Transverse colon (tissue), 4 donors: ENCODE data around the gene GPR12. TPM values are rescaled to one million over a fixed set of nuclear protein-coding genes. Genes with fewer than 3 reads are reported as not detected.

Experiments
- DNase-seq: peaks from one replicate; pipeline ENCODE4 v3.0.0-alpha.2; 2019
- H3K27ac ChIP-seq, 4 donors: fragments of 200-600 bp; sonication (generic); 2 replicates each; pipeline ENCODE4 v1.5.1; 2016 to 2018; ENCODE audit warnings: inconsistent platforms in 4 of 4
- H3K27me3 ChIP-seq: fragments of 200-600 bp; sonication (generic); 2 replicates; pipeline ENCODE4 v1.5.1; 2017; ENCODE audit warnings: inconsistent platforms
- H3K36me3 ChIP-seq, 4 donors: fragments of 200-600 bp; sonication (generic); 2 replicates each; pipeline ENCODE4 v1.5.1; 2017 to 2019; ENCODE audit warnings: inconsistent platforms in 4 of 4
- H3K4me1 ChIP-seq, 4 donors: fragments of 200-600 bp; sonication (generic); 2 replicates each; pipeline ENCODE4 v1.5.1; 2017 to 2020; ENCODE audit warnings: inconsistent platforms in 4 of 4
- H3K4me3 ChIP-seq, 4 donors: fragments of 200-600 bp; sonication (generic); 1 replicate in 1 of 4; 2 replicates in 3 of 4; pipeline versions ENCODE4 v1.5.1 to v1.6.1; 2017 to 2019; ENCODE audit warnings: inconsistent platforms in 4 of 4
- H3K9me3 ChIP-seq, 2 donors: fragments of 200-600 bp; sonication (generic); 2 replicates each; pipeline ENCODE4 v1.5.1; 2017 to 2019; ENCODE audit warnings: inconsistent platforms in 2 of 2
- EP300 ChIP-seq: sonication (generic); formaldehyde crosslinking; IDR thresholded peaks from one replicate; pipeline ENCODE4 v1.6.1; 2017; ENCODE audit warnings: antibody characterized with exemption, low read depth
- POLR2A ChIP-seq: fragments of 450-650 bp; IDR thresholded peaks from one replicate; pipeline ENCODE4 v1.6.1; 2016; ENCODE audit warnings: antibody characterized with exemption, mild to moderate bottlenecking, moderate library complexity
- POLR2AphosphoS5 ChIP-seq, 3 donors: sonication (generic); formaldehyde crosslinking; IDR thresholded peaks; one replicate each; pipeline ENCODE4 v1.6.1; 2016; ENCODE audit warnings: antibody characterized with exemption in 3 of 3
- WGBS, 2 donors: methylation state at CpG; one replicate each; pipeline ENCODE4 v1.1.5; 2018; ENCODE audit warnings: low coverage in 1 of 2; 5-methylcytosine and 5-hydroxymethylcytosine counted together
- in situ Hi-C, 4 donors: fragments of 200-750 bp; cut with MboI; loops; one replicate each; pipeline versions ENCODE4 v1.15.0 to v1.15.1; 2017; ENCODE audit warnings: low sequenced_read_pairs in 3 of 4, low pct_ligation_motif_present in 1 of 4, low pct_unique_long_range_greater_than_20kb in 1 of 4
- intact Hi-C: fragments of 100-400 bp; cut with DNase I; formaldehyde crosslinking; loops from one replicate; pipeline ENCODE4 v1.15.1; 2023; ENCODE audit warnings: low total_unique reads
- total RNA-seq, 4 donors: library from RNA; depleted of rRNA; stranded (reverse); fragments of >200 nt; gene quantifications; one replicate each; pipeline ENCODE4 v1.1.0, GENCODE V29; 2016
- TF ChIP-seq, protein P1 (sequence below), 5 experiments: fragments of 200-600 bp in 3 of 5; fragments of 450-650 bp in 2 of 5; sonication (generic) in 3 of 5; IDR thresholded peaks; 1 replicate in 2 of 5; 2 replicates in 3 of 5; pipeline ENCODE4 v1.5.1; 2016 to 2017; ENCODE audit warnings: antibody characterized with exemption in 5 of 5, inconsistent platforms in 3 of 5, mild to moderate bottlenecking in 2 of 5, moderate library complexity in 1 of 5

GPR12 gene
- total RNA-seq, 4 donors from 2014 or later, result 0.14 TPM; not detected in 3

DNA sequence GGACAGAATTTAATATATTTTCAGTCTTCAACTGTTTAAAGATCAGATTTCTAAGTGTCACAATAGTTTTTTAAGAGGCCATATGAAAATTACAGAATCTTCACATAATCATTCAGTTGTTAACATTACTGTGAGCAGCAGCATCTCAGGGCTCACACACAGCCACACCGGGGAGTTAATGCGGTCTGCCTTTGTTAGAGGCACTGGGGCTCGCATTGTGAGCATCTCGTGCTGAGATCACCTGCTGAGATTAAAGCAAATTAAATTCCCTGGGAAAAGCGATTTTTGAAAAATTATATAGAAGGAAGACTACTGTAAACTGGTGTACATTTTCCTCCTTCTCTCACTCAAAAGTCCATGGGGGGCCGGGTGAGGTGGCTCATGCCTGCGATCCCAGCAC is 16.6 kb downstream of the GPR12 start:
- no peak overlapping the region for H3K4me3 ChIP-seq
- intact Hi-C loops (no loop called here), in situ Hi-C loops (no loop called here)
- H3K27ac ChIP-seq, result no peak overlapping the region
- H3K9me3 ChIP-seq, result no peaks in the 10 kb centered on the region
- no peak for DNase-seq
- peaks cover 56% of the 10 kb centered on the region for H3K27me3 ChIP-seq
- no peak for TF ChIP-seq EP300
- TF ChIP-seq, protein P1, sequence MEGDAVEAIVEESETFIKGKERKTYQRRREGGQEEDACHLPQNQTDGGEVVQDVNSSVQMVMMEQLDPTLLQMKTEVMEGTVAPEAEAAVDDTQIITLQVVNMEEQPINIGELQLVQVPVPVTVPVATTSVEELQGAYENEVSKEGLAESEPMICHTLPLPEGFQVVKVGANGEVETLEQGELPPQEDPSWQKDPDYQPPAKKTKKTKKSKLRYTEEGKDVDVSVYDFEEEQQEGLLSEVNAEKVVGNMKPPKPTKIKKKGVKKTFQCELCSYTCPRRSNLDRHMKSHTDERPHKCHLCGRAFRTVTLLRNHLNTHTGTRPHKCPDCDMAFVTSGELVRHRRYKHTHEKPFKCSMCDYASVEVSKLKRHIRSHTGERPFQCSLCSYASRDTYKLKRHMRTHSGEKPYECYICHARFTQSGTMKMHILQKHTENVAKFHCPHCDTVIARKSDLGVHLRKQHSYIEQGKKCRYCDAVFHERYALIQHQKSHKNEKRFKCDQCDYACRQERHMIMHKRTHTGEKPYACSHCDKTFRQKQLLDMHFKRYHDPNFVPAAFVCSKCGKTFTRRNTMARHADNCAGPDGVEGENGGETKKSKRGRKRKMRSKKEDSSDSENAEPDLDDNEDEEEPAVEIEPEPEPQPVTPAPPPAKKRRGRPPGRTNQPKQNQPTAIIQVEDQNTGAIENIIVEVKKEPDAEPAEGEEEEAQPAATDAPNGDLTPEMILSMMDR (IDR thresholded peaks at IDR 0.05), result no peak
- TF ChIP-seq POLR2A, result no peak
- TF ChIP-seq POLR2AphosphoS5 (IDR thresholded peaks at IDR 0.05), result no peak
- no peaks in the 10 kb centered on the region for H3K4me1 ChIP-seq
- H3K36me3 ChIP-seq, result no peaks in the 10 kb centered on the region
- WGBS, 2 donors, result 46 to 50% methylated on average over 2 to 7 of the region's 7 CpGs

DNA sequence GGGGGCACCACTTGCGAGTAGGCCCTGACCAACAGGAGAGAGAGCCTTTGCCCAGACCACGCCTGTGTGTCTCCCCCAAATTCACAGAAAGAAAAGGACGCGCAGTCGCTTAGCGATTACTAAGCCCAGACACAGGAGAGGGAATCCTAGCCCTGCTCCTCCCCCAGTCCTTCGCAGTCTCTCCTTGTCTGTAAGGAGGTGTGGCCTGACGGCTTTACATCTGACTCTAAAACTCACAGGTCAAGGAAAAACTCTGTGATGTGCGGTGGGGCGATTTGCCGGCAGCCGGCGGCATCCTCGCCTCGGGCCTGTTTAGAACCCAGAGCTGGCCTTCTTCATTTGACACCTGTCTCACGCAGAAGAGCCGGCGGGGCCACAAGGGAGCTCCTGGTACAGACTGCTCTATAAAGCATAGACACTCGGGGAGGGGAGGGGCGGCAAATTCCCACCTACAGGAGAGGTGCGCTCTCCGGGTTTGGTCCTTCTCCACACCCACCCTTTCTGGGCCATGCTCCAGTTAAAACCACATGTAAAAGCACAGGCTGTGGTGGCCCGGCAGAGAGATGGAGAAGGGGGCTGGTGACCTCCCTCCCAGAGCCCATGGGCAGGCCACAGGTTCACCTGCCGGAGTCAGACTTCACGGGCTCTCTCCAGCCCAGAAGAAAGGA is 17.8 kb downstream of the GPR12 start:
- DNase-seq, result no peak
- no peak overlapping the region for H3K27ac ChIP-seq
- intact Hi-C loops, result no loop called here
- H3K36me3 ChIP-seq, result no peaks in the 10 kb centered on the region
- H3K27me3 ChIP-seq, result peaks cover 50% of the 10 kb centered on the region
- H3K9me3 ChIP-seq, result no peaks in the 10 kb centered on the region
- 49 to 60% methylated on average over 4 to 24 of the region's 25 CpGs for WGBS, 2 donors
- TF ChIP-seq, protein P1 (IDR thresholded peaks at IDR 0.05), result no peak
- TF ChIP-seq POLR2AphosphoS5 (IDR thresholded peaks at IDR 0.05) (no peak), EP300 (no peak), POLR2A (no peak)
- no peaks in the 10 kb centered on the region for H3K4me1 ChIP-seq
- no peak overlapping the region for H3K4me3 ChIP-seq
- in situ Hi-C loops, result no loop called here

DNA sequence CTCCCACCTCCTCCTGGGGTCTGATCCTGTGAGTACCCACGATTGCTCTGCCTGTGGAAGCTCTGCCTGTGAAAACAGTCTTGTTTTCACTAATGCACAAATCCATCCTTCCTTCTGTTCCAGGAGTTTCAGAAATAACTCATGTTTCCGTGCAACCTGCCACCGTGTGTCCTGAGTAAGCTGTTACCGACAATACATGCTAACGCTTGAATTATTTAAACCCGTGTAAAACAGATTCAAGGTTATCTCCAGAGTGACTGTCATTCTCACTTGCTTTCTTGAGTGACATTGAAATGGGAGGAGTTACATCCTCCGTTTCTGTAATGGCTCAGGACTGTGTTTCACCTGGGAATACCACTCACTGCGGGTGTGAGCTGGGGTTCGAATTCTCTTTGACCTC is 24.9 kb downstream of the GPR12 start:
- intact Hi-C loops, result loop anchor here (5.0 kb wide), 1 partner anchor 1747 kb away; no protein-coding TSS in a partner anchor
- in situ Hi-C loops, result no loop called here
- no peak for TF ChIP-seq EP300
- no peak for TF ChIP-seq POLR2AphosphoS5 (IDR thresholded peaks at IDR 0.05)
- no peak for TF ChIP-seq POLR2A
- TF ChIP-seq, protein P1 (IDR thresholded peaks at IDR 0.05), result no peak
- Histone ChIP-seq H3K4me3 (no peak overlapping the region), H3K27ac (no peak overlapping the region), H3K27me3 (no peaks in the 10 kb centered on the region), H3K4me1 (no peaks in the 10 kb centered on the region), H3K36me3 (no peaks in the 10 kb centered on the region), H3K9me3 (no peaks in the 10 kb centered on the region)
- WGBS, 2 donors, result 80 to 83% methylated on average over 2 to 9 of the region's 9 CpGs
- DNase-seq, result no peak

DNA sequence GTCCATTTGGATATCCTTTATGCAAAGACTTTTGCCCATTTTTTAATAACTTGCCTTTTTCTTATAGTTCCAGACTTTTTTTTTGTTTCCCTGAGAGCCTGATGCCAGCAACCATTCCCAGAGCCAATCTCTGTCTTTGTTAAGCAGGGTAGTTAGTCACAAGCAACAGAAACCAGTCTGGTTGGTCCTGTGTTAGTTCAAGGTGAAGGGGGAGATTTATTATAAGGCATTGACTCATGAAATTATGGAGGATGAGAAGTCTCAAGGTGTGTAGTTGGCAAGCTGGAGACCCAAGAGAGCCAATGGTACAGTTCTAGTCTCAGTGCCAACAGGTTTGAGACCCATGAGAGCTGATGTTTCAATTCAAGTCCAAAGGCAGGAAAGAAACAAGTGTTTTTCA is 33.0 kb downstream of the GPR12 start:
- no peak overlapping the region for H3K27ac ChIP-seq
- no peaks in the 10 kb centered on the region for H3K27me3 ChIP-seq
- no peak for DNase-seq
- no peaks in the 10 kb centered on the region for H3K9me3 ChIP-seq
- in situ Hi-C loops (no loop called here), intact Hi-C loops (no loop called here)
- H3K36me3 ChIP-seq, result no peaks in the 10 kb centered on the region
- no peak overlapping the region for H3K4me3 ChIP-seq
- TF ChIP-seq POLR2AphosphoS5 (IDR thresholded peaks at IDR 0.05), result no peak
- no peak for TF ChIP-seq EP300
- TF ChIP-seq, protein P1 (IDR thresholded peaks at IDR 0.05), result no peak
- H3K4me1 ChIP-seq, result no peaks in the 10 kb centered on the region
